Natural killer cell treated with Interleukin-12 subunit alpha and Interleukin-12 subunit beta and Interleukin-15 and Interleukin-18, amount 100 ng/mL, for 72 hours (primary cell): ENCODE measurements around the gene LRRFIP2. TPM values are rescaled to one million over a fixed set of nuclear protein-coding genes. Genes with fewer than 3 reads are reported as not detected.

Experiments
- ATAC-seq, 2 donors: fragments of 150-1000 bp; cut with Tn5 transposase in 1 of 2; sonication (Bioruptor Pico), chemical (Tn5 transposase) in 1 of 2; 2 replicates each; pipeline ENCODE4 v1.10.0; 2021
- DNase-seq: peaks from one replicate; pipeline ENCODE4 v3.0.0; 2022; ENCODE audit warnings: low spot score
- H3K27ac Mint-ChIP-seq, 2 donors: 1 replicate in 1 of 2; 2 replicates in 1 of 2; pipeline ENCODE4 v1.8.0; 2022; ENCODE audit warnings: mixed read lengths in 2 of 2, mild to moderate bottlenecking in 1 of 2, moderate library complexity in 1 of 2
- H3K27me3 Mint-ChIP-seq, 2 donors: 1 replicate in 1 of 2; 2 replicates in 1 of 2; pipeline ENCODE4 v1.8.0; 2022; ENCODE audit warnings: mixed read lengths in 2 of 2
- H3K36me3 Mint-ChIP-seq: one replicate; pipeline ENCODE4 v1.8.0; 2022; ENCODE audit warnings: mixed read lengths
- H3K4me1 Mint-ChIP-seq, 2 donors: 1 replicate in 1 of 2; 2 replicates in 1 of 2; pipeline ENCODE4 v1.8.0; 2022; ENCODE audit warnings: low read depth in 2 of 2, mixed read lengths in 2 of 2, mild to moderate bottlenecking in 1 of 2
- H3K4me3 Mint-ChIP-seq: one replicate; pipeline ENCODE4 v1.8.0; 2022; ENCODE audit warnings: mixed read lengths
- H3K9me3 Mint-ChIP-seq: 2 replicates; pipeline ENCODE4 v1.8.0; 2022; ENCODE audit warnings: mixed read lengths
- total RNA-seq, 2 donors: library from RNA; stranded (reverse); gene quantifications; one replicate each; pipeline ENCODE4 v1.2.3, GENCODE V29; 2022

LRRFIP2 gene
- total RNA-seq, 2 donors from 2014 or later: 37.2 to 52.0 TPM

DNA sequence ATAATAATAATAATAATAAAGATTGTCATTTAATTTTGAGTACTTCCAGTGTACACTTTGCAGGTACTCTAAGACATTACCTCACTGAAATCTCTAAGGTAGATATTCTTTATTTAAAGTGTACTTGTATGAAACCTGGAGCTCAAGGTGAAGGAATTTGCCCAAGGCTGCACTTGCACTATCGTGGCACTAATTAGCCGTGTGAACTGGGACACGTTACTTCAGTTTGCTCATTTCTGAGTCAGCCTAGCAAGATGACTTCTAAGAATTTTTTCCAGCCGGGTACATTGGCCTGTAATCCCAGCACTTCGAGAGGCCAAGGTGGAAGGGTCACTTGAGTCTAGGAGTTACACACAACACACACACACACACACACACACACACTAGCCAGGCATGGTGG is 147.5 kb downstream of the LRRFIP2 start:
- Mint-ChIP-seq H3K27me3 (no peaks in the 10 kb centered on the region), H3K27ac (no peak overlapping the region), H3K4me1 (peaks cover 10% of the 10 kb centered on the region in 2 donors), H3K4me3 (no peak overlapping the region), H3K36me3 (peaks cover 24% of the 10 kb centered on the region), H3K9me3 (no peaks in the 10 kb centered on the region)
- ATAC-seq: no peak
- no peak for DNase-seq

DNA sequence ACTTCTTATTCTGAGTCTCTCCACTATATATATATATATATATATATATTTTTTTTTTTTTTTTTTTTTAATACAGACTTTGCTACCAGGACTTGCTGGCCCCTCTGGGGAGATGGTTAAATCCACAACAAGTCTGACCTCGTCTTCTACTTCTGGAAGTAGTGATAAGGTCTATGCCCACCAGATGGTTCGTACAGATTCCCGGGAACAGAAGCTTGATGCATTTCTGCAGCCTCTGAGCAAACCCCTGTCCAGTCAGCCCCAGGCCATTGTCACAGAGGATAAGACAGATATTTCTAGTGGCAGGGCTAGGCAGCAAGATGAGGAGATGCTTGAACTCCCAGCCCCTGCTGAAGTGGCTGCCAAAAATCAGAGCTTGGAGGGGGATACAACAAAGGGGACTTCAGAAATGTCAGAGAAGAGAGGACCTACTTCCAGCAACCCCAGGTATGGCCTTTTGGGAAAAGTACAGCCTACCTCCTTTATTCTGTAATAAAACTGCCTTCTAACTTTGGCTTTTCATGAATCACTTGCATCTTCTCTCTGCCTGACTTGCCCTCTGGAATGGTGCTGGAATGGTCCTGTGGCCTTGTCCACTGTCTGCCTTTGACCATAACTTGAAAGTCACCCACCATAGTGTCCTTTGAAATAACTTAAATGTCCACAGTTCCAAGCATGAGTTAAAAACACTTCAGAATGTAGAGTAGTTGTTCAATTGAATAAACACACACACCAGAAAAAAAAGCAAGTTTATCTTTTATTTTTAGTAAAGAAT is 148.6 kb downstream of the LRRFIP2 start:
- Mint-ChIP-seq H3K27ac (no peak overlapping the region), H3K9me3 (no peaks in the 10 kb centered on the region), H3K36me3 (peaks cover 29% of the 10 kb centered on the region), H3K27me3 (no peaks in the 10 kb centered on the region), H3K4me3 (no peak overlapping the region), H3K4me1 (peaks cover 10% of the 10 kb centered on the region in 2 donors)
- DNase-seq (no peak), ATAC-seq (no peak)

DNA sequence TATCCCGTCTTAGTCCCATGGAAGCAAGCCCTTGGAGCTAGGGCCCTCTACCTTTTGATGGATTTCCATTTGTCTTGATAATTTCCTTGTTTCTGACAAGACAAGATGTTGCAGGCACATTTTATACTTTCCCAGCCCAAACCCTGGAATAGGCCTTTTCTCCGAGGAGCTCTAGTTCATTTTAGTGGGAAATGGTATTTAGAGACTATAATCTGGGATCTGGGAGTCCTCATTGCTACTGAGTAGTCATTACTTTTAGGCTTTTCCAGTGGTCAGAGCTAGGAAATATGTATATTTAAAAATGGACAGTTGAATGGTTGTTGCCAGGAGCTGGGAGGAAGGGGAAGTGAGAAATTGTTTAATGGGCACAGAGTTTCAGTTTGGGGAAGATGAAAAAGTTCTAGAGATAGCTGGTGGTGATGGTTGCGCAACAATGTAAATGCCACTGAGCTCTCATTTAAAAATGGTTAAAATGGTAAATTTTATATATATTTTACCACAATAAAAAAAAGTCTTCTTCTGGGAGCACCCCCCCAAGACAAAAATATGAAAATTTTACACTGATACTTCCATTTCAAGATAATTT is 149.5 kb downstream of the LRRFIP2 start:
- H3K27ac Mint-ChIP-seq: peak overlapping the region; percentile 5 to 81
- DNase-seq (no peak), ATAC-seq (no peak)
- H3K27me3 Mint-ChIP-seq: no peaks in the 10 kb centered on the region
- H3K4me3 Mint-ChIP-seq: peak overlapping the region; percentile 6
- H3K36me3 Mint-ChIP-seq: peaks cover 29% of the 10 kb centered on the region
- peaks cover 10% of the 10 kb centered on the region in 2 donors for H3K4me1 Mint-ChIP-seq
- no peaks in the 10 kb centered on the region for H3K9me3 Mint-ChIP-seq

DNA sequence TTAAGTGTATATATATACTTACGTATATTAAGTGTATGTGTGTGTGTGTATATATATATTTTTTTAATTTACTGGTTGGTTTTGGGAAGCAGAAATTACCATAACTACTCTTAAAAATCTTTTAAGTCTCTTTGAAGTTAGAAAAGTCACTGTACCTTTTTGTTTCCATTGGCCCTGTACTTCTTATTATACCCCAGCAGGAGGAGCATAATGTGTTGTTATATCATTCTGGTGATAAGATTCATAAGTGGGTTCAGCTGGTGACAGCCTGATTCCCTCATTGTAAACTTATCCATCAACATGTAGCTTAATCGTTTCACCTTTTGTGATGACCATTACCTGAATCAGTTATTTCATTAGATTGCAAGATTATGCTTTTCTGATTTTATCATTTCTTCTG is 150.3 kb downstream of the LRRFIP2 start:
- no peaks in the 10 kb centered on the region for H3K27me3 Mint-ChIP-seq
- H3K9me3 Mint-ChIP-seq: no peaks in the 10 kb centered on the region
- H3K27ac Mint-ChIP-seq: peak overlapping the region; percentile 5 to 81
- peaks cover 29% of the 10 kb centered on the region for H3K36me3 Mint-ChIP-seq
- ATAC-seq (no peak), DNase-seq (no peak)
- no peak overlapping the region for H3K4me3 Mint-ChIP-seq
- H3K4me1 Mint-ChIP-seq: peaks cover 10% of the 10 kb centered on the region in 2 donors

DNA sequence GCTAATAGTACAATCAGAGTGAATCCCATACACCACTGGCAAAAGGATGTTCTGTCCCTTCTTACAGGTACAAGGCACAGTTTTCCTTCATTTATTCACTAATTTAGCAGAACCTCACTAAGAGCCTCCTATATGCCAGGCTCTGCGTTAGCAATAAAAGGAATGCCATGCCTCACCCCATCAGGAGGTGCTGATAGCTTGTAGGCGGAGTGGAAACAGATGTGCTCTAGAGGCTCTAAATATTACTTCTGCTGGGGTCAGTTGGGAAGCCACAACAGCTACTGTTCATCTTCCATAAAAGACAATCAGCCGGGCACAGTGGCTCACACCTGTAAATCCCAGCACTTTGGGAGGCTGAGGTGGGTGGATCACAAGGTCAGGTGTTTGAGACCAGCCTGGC is 156.7 kb downstream of the LRRFIP2 start:
- no peaks in the 10 kb centered on the region for H3K27me3 Mint-ChIP-seq
- peaks cover 0 to 2% of the 10 kb centered on the region in 2 donors for H3K4me1 Mint-ChIP-seq
- ATAC-seq (no peak), DNase-seq (no peak)
- H3K36me3 Mint-ChIP-seq: peaks cover 25% of the 10 kb centered on the region
- no peak overlapping the region for H3K4me3 Mint-ChIP-seq
- H3K9me3 Mint-ChIP-seq: no peaks in the 10 kb centered on the region
- no peak overlapping the region for H3K27ac Mint-ChIP-seq

DNA sequence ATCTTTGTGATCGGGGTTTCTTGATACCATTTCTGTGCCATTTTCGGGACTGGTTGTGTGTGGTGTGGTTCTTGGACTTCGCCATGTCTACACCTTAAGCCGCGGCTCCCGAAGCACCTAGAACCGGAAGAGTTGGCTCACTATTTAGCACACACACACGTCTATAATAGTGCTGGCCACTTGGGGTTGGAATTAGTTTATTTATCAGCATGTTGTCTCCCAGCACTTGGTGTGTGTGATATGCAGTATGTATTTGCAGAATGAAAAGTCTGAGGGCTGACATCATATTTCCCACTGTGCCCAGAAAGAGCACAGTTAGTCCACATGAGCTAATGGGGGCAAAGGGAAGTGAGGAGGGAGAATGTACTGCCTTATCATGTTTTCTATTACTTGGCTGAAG is 157.5 kb downstream of the LRRFIP2 start:
- Mint-ChIP-seq H3K9me3 (no peaks in the 10 kb centered on the region), H3K4me1 (no peaks in the 10 kb centered on the region), H3K27ac (no peak overlapping the region), H3K4me3 (no peak overlapping the region), H3K27me3 (no peaks in the 10 kb centered on the region), H3K36me3 (peaks cover 21% of the 10 kb centered on the region)
- DNase-seq (no peak), ATAC-seq (no peak)

DNA sequence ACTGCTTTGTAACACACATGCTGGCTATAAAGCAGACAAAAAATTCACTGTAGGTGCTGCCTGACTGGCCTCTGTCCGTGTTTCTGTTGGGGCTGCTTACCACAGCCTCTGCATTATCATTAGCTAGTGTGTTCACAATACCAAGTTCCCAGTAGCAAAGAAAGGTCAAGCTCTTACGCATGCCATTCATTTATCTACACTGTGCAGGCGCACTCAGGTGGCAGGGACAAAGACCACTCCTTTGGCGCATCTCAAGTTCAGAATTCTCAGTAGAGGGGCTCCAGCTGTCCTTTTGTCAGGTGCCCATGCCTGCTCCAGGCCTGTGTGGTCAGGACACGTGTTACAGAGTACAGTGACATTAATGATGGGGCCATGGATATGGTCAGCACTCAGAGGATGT is 158.7 kb downstream of the LRRFIP2 start:
- H3K27ac Mint-ChIP-seq: no peak overlapping the region
- no peaks in the 10 kb centered on the region for H3K9me3 Mint-ChIP-seq
- DNase-seq (no peak), ATAC-seq (no peak)
- peaks cover 0 to 3% of the 10 kb centered on the region in 2 donors for H3K4me1 Mint-ChIP-seq
- H3K27me3 Mint-ChIP-seq: no peaks in the 10 kb centered on the region
- no peak overlapping the region for H3K4me3 Mint-ChIP-seq
- peaks cover 26% of the 10 kb centered on the region for H3K36me3 Mint-ChIP-seq

GRCh38 chr3:37014620-37015019 is 159.8 kb downstream of the LRRFIP2 start:
- no peak overlapping the region for H3K27ac Mint-ChIP-seq
- no peak for DNase-seq
- no peaks in the 10 kb centered on the region for H3K9me3 Mint-ChIP-seq
- ATAC-seq: no peak
- H3K36me3 Mint-ChIP-seq: peaks cover 27% of the 10 kb centered on the region
- no peaks in the 10 kb centered on the region for H3K27me3 Mint-ChIP-seq
- no peak overlapping the region for H3K4me3 Mint-ChIP-seq
- H3K4me1 Mint-ChIP-seq: peaks cover 0 to 3% of the 10 kb centered on the region in 2 donors

Other genes starting within 250 kb of the LRRFIP2 start
- gene TRANK1, start 229.5 kb downstream of the LRRFIP2 start, total RNA-seq: 10 to 100 TPM; 10.0 to 11.5 TPM
- gene EPM2AIP1, start 181.5 kb downstream of the LRRFIP2 start, total RNA-seq: 10 to 100 TPM; 11.4 to 21.2 TPM
- gene MLH1, start 181.1 kb downstream of the LRRFIP2 start, total RNA-seq: 10 to 100 TPM; 52.8 to 69.5 TPM
- 10 to 100 TPM; 55.1 to 91.3 TPM for gene GOLGA4, start 68.7 kb upstream of the LRRFIP2 start, total RNA-seq